HL-60 (cell line): ENCODE results near the gene UST.

Source experiments
- POLR2AphosphoS5 ChIP-seq: IDR thresholded peaks from 2 replicates; pipeline ENCODE4 v1.6.1; 2012; ENCODE audit warnings: low read depth
- TF ChIP-seq, protein P1 (sequence below): IDR thresholded peaks from one replicate; pipeline ENCODE4 v1.5.1; 2011; ENCODE audit warnings: low read length, control low read depth, inconsistent platforms; ENCODE audit not compliant: insufficient read depth

DNA sequence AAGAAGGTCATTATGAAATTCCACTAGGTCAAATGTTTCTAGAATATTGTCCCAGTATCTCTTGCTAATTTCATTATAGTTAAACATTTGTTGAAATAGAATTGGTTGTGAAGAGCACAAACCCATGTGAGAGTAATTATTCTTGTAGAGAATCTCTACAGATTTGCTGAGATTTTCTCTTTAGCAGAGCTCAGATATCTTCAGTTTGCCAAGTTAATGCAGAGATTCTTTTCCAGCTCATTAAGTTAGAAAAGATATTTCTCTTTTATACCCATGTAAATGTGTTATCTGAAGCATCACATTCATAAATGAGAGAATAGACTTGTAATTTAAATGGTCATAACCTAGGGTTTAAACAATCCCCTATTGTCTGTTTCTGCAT lies 338.7 kb downstream of the UST start:
- TF ChIP-seq POLR2AphosphoS5: no peak
- TF ChIP-seq, protein P1, sequence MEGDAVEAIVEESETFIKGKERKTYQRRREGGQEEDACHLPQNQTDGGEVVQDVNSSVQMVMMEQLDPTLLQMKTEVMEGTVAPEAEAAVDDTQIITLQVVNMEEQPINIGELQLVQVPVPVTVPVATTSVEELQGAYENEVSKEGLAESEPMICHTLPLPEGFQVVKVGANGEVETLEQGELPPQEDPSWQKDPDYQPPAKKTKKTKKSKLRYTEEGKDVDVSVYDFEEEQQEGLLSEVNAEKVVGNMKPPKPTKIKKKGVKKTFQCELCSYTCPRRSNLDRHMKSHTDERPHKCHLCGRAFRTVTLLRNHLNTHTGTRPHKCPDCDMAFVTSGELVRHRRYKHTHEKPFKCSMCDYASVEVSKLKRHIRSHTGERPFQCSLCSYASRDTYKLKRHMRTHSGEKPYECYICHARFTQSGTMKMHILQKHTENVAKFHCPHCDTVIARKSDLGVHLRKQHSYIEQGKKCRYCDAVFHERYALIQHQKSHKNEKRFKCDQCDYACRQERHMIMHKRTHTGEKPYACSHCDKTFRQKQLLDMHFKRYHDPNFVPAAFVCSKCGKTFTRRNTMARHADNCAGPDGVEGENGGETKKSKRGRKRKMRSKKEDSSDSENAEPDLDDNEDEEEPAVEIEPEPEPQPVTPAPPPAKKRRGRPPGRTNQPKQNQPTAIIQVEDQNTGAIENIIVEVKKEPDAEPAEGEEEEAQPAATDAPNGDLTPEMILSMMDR: no peak
